Brain microvascular endothelial cell (primary cell): ENCODE data around the gene THUMPD1.
A peak's percentile ranks its signal among the peaks of the same experiment; 100 is the strongest.
"Not testable (repeated sequence)": the region's sequence is repeated elsewhere in the genome, so short reads cannot be mapped to it uniquely, and the experiment has no call there.

Experiments used
- DNase-seq: peaks from one replicate; pipeline ENCODE4 v3.0.0-alpha.2; 2020
- H3K27ac ChIP-seq: fragments of 250-450 bp; sonication (Bioruptor Pico); 2 replicates; pipeline ENCODE4 v1.5.1; 2020; ENCODE audit warnings: mild to moderate bottlenecking, moderate library complexity
- H3K27me3 ChIP-seq: fragments of 250-450 bp; sonication (Bioruptor Pico); replicated peaks from 2 replicates; pipeline ENCODE4 v1.5.1; 2020; ENCODE audit warnings: mild to moderate bottlenecking
- H3K36me3 ChIP-seq: fragments of 250-450 bp; sonication (Bioruptor Pico); replicated peaks from 2 replicates; pipeline ENCODE4 v1.5.1; 2020; ENCODE audit warnings: mild to moderate bottlenecking
- H3K4me3 ChIP-seq: 2 replicates; pipeline ENCODE4 v1.5.1; 2011; ENCODE audit warnings: low read depth, mild to moderate bottlenecking, control low read depth, low read length, moderate library complexity
- CTCF ChIP-seq: IDR thresholded peaks from 2 replicates; pipeline ENCODE4 v1.5.1; 2011; ENCODE audit warnings: low read depth, mild to moderate bottlenecking, moderate library complexity, low read length, control low read depth, inconsistent platforms; ENCODE audit errors: missing control alignments
- in situ Hi-C: cut with HindIII; loops from 2 replicates; pipeline ENCODE4 v1.10.0; 2017; ENCODE audit warnings: low sequenced_read_pairs, low pct_ligation_motif_present

THUMPD1 gene

DNA sequence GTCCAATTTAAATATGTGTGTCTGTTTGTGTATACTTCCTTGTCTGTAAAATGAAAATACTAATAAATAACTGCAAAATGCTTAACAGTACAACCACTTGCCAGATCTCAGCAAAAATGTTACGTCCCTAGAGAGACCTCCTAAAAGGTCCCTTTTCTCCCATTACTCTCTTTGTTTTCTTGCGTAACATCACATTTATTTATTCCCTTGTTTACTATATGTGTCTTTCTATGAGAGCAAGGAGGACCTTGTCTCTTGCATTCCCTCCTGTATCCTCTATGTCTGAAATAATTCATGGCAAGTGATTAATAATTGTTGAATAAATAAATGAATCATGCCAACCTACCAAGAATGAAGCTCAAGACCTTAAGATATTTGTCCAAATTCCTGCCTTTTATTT lies 24.1 kb upstream of the THUMPD1 start:
- Histone ChIP-seq H3K27ac (no peak overlapping the region), H3K36me3 (no peaks in the 10 kb centered on the region), H3K4me3 (no peak overlapping the region), H3K27me3 (no peaks in the 10 kb centered on the region)
- in situ Hi-C loops = no loop called here
- no peak for TF ChIP-seq CTCF
- no peak for DNase-seq

GRCh38 chr16:20764448-20764847 lies 22.8 kb upstream of the THUMPD1 start:
- DNase-seq, H3K27me3 ChIP-seq, H3K36me3 ChIP-seq, H3K27ac ChIP-seq, in situ Hi-C loops, H3K4me3 ChIP-seq: not testable (repeated sequence)

- in situ Hi-C loops = no loop called here
- TF ChIP-seq CTCF = no peak
- Histone ChIP-seq H3K36me3 (no peaks in the 10 kb centered on the region), H3K4me3 (peak within 1 kb of the TSS; percentile 50), H3K27ac (no peak within 1 kb of the TSS), H3K27me3 (no peaks in the 10 kb centered on the region)
- peak; percentile 53 for DNase-seq
Measured at GRCh38 chr16:20763461-20764232, 22.0 kb upstream of the THUMPD1 start, which contains the start of gene ACSM3. ACSM3 (plus strand) TSS chr16:20764014; CDS start chr16:20770035, 6,021 bp downstream.

DNA sequence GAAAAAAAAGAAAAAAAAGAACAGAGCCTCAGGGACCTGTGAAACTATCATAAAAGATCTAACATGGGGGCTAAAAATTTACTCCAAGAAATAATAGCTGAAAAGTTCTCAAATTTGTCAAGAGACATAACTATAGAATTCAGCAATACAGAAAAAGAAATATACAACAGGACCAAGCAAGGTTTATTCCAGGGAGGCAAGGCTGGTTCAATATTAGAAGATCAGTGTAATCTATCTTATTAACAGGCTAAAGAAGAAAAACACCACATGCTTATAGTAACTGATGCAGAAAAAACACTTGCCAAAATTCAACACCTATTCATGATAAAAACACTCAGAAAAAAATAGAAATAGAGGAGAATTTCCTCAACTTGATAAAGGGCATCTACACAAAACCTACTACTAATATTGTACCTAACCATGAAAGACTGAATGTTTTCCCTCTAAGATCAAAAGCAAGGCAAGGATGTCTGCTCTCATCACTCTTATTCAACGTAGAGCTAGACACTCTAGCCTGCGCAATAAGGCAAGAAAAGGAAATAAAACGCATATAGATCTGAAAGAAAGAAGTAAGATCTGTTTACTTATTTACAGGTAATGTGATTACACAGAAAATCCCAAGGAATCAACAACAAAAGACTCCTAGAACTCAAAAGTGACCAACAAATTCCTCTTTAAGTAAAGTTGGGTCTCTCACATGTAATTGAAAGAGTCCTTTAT lies 20.9 kb upstream of the THUMPD1 start:
- Histone ChIP-seq H3K27ac (no peak overlapping the region), H3K36me3 (no peaks in the 10 kb centered on the region), H3K4me3 (no peak overlapping the region), H3K27me3 (no peaks in the 10 kb centered on the region)
- no peak for DNase-seq
- in situ Hi-C loops = no loop called here
- no peak for TF ChIP-seq CTCF

GRCh38 chr16:20761175-20761574 lies 19.6 kb upstream of the THUMPD1 start:
- Histone ChIP-seq H3K4me3 (no peak overlapping the region), H3K27me3 (no peaks in the 10 kb centered on the region), H3K27ac (no peak overlapping the region), H3K36me3 (no peaks in the 10 kb centered on the region)
- in situ Hi-C loops = no loop called here
- no peak for DNase-seq
- TF ChIP-seq CTCF = no peak

DNA sequence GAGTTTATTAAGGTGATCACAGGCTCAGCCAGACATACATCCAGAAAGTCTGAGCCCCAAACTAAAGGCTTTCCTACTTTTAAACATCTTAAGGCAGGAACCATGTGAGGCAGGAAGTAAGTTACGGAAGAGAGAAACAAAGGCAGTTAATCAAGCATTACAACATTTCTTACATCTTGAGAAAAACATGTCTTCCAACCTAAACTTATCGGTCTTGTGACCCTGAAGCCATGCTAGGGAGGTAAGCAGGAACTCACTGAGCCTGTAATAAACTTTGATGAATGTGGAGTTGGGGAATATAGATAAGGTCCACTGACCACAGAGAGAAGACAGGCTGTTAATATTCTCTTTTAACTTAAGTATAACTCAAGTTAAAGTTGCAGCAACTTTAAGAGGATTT lies 18.7 kb upstream of the THUMPD1 start:
- in situ Hi-C loops = no loop called here
- no peak for TF ChIP-seq CTCF
- H3K36me3 ChIP-seq = no peaks in the 10 kb centered on the region
- no peaks in the 10 kb centered on the region for H3K27me3 ChIP-seq
- no peak for DNase-seq
- H3K27ac ChIP-seq = no peak overlapping the region
- no peak overlapping the region for H3K4me3 ChIP-seq

GRCh38 chr16:20755799-20756198 lies 14.2 kb upstream of the THUMPD1 start:
- DNase-seq, H3K27ac ChIP-seq, H3K27me3 ChIP-seq, H3K36me3 ChIP-seq, in situ Hi-C loops, H3K4me3 ChIP-seq: not testable (repeated sequence)
